NCI-H748 treated with DMSO at 0.1 percent for 48 hours (cell line): ENCODE results near the gene REPIN1.
"Not testable (repeated sequence)": the region's sequence is repeated elsewhere in the genome, so short reads cannot be mapped to it uniquely, and the experiment has no call there.

Experiments used
- DNase-seq: peaks from one replicate; lab custom pipeline; 2025; lab: John Stamatoyannopoulos, UW

REPIN1 gene

GRCh38 chr7:150376560-150376959, 7.9 kb downstream of the REPIN1 start:
- DNase-seq, result no peak

- DNase-seq, result no peak
These were observed 8.6 kb downstream of the REPIN1 start for GRCh38 chr7:150377196-150377595.

GRCh38 chr7:150377635-150378034, 9.0 kb downstream of the REPIN1 start:
- DNase-seq, result no peak

GRCh38 chr7:150378115-150378852, 9.7 kb downstream of the REPIN1 start:
- peak; percentile 29 for DNase-seq

- peak; percentile 86 for DNase-seq
These were observed 10.3 kb downstream of the REPIN1 start, which contains the start of gene ZNF775 for GRCh38 chr7:150378853-150379440. ZNF775 (plus strand) TSS chr7:150379330; CDS start chr7:150388471, 9,141 bp downstream.

GRCh38 chr7:150379441-150380379, 11.1 kb downstream of the REPIN1 start:
- DNase-seq, result peak; percentile 24

GRCh38 chr7:150380463-150380862, 11.8 kb downstream of the REPIN1 start:
- DNase-seq, result no peak

GRCh38 chr7:150381096-150381495, 12.5 kb downstream of the REPIN1 start:
- DNase-seq, result no peak

GRCh38 chr7:150381785-150382122, 13.1 kb downstream of the REPIN1 start:
- DNase-seq, result no peak

GRCh38 chr7:150382123-150382843, 13.7 kb downstream of the REPIN1 start:
- no peak for DNase-seq

GRCh38 chr7:150382844-150383225, 14.2 kb downstream of the REPIN1 start:
- DNase-seq, result no peak

GRCh38 chr7:150383710-150384397, 15.2 kb downstream of the REPIN1 start:
- peak; percentile 69 for DNase-seq

GRCh38 chr7:150384406-150385301, 16.0 kb downstream of the REPIN1 start:
- no peak for DNase-seq

GRCh38 chr7:150385302-150385723, 16.7 kb downstream of the REPIN1 start:
- no peak for DNase-seq

- not testable (repeated sequence) for DNase-seq
These were observed 17.3 kb downstream of the REPIN1 start for GRCh38 chr7:150385884-150386283.

GRCh38 chr7:150388306-150388705, 19.7 kb downstream of the REPIN1 start:
- no peak for DNase-seq

- no peak for DNase-seq
These were observed 20.3 kb downstream of the REPIN1 start for GRCh38 chr7:150388709-150389531.

GRCh38 chr7:150389532-150389816, 20.9 kb downstream of the REPIN1 start:
- DNase-seq, result no peak

GRCh38 chr7:150390205-150390604, 21.6 kb downstream of the REPIN1 start:
- DNase-seq, result no peak

GRCh38 chr7:150393325-150393724, 24.7 kb downstream of the REPIN1 start:
- DNase-seq, result no peak
